NCI-H2107 (cell line): Measurements from ENCODE around the gene GABRB1.

Experiments
- DNase-seq: peaks from one replicate; lab custom pipeline; 2025; lab: John Stamatoyannopoulos, UW

The GABRB1 gene

DNA sequence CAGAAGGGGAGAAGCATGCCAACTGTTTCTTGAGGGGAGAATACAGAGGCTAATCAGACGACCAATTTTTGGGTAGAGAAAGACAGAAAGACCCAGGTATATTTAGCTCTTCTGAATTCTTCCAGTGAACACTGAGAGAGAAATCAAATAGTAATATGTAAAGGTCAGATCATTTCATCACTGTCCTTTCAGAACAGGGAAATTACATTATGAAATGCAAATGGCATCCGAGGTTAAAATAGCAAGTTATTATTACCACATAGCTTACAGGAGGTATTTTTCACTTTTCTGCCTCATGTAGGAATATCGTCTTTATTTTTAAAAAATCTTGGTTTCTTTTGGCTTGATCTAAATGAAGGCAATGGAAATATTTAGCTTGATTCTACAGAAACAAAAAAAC, 18.0 kb downstream of the GABRB1 start:
- DNase-seq = no peak

DNA sequence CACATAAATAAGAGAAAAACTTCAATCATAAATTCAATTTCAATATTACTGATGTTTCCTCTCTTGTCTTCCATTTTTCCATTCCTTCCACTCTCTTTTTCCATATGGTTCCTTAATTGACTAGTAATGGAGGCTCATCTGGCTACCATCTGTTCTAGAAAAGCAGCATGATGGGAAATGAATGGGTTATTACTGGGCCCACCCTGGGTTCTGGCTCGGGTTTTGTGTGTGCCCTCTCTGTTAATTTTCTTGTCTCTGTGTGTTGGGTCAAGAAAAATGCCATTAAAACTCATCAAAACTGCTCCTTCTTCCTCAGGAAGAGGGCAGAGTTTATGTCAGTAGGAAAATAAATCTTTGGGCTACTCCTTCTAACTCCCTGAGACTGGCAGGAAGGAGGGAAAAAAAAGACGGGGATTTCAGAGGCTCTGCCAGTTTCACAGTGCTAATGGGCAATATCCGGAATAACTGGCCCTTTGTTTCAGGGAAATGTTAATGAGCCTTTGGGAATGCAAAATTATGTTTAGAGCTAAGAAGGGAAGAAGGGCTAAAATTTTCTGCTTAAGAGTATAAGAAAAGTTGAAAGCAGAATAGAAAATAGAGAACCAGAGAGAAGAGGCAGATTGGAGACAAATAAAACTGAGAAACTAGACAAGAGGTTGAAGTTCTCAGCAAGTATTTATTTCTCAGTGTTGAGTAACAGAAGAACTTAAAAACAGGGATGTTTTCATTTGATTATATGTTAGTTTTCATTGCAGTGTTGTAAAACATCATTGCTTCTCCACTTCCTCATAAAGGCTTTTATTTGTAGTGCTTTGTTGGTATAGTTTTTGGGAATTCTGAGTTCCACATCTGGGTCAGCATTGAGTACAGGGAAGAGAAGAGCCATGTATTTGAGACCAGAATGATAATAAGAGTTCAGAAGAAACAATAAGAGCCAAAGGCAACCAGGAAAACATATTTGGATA, 19.7 kb downstream of the GABRB1 start:
- DNase-seq = no peak

DNA sequence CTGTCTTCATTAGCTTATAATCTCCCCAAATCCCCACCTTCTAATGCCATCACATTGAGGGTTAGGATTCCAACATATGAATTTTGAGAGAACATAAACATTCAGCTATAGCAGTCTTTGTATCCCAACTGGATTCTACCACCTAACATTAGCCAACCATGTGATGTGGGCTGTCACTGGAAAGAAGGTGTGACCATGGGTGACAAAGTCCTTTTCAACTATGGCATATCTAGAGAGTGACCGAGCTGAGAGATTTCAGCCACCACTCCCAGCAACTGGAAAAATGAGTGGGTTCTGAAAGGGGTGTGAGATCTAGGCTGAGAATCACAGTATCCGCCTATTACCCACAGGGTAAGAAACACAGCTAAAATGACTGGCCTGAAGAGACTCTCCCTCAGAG, 22.1 kb downstream of the GABRB1 start:
- DNase-seq = no peak

DNA sequence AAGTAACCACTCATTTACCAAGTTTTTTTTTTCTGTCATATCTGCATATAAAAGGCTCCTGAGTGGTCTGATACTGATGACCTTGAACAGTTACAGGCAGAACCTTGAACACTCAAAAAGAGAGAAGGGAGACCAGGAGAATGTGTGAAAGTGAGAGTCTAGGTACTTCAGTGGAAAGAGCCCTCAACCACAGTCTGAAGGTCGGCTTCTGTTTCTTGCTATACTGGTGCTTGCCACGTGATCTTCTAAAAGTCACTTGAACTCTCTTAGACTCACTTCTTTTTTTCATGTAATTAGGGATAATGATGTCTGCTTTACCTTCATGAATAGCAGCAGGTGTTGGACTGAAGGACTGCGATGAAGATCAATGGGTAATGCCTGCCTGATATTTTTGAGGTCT, 22.8 kb downstream of the GABRB1 start:
- DNase-seq = no peak

DNA sequence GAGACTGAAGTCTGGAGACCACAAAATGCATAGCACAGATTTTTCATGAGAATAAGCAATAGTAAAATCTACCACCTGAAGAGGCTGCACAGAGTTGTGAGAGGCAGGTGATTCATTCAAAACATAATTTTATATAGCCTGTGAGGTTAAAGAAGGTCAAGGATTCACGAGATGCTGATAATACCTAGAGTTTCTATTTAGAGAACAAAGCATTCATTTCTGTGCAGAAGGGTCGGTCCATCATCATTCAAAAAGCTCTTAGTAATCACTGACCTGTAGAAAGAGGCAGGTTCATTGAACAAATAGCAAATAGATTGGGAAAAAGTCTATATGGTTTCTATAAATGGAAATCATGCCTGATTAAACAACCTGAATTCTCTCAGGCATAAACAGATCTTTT, 26.6 kb downstream of the GABRB1 start:
- DNase-seq = no peak

DNA sequence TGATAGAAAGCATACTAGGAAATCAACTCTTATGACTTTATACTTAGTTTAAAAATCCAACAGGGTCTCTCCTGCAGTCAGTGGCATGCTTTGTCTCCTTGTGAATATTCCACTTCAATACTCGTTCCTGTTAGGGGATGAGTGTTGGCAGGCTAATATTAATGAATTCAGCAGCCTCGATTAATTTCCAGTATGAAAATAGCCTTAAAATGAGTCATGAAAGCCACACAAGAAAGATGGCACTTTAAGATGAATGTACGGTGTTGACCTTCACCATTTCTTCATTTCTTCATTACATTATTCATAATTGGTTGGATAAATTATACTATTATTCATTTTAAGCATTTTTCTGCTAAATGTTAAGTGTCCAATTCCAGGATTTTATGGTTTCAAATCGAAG, 29.2 kb downstream of the GABRB1 start:
- no peak for DNase-seq

DNA sequence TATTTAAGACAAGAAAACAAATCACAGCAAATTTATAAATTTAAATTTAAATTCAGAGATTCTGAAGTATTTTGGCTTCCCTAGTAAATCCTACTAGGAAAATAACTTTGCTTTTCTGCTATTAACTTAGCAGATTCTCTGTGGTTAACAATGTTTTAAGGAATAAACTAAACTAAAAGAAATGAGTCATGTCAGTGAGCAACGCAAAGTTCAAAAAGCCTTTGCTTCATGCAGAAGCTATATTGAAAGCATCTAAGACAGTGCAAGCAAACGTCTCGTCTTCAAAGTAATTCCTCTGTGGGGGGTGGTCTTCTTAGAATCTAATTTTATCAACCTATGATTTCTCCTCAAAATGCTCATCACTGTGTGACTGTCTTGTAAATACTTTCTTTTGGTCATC, 30.1 kb downstream of the GABRB1 start:
- no peak for DNase-seq

DNA sequence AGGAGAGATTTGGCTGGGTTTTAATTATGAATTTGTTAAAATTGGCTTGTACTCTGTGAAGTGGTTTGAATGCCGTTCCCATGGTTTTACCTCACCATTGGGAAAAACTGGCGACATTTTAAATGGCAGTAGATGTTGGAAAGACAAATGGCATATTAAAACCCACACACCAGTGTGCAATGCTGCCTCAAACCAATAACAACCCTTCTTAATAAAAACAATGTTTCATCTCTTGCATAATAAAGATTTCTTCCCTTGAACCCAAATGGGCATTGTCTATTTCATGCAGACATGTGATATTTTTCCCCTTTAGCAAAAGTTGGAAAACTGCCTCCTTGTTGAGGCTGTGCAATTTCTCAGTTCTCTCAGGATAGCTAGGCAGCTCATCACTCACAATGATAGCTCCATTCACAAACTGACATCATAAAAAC, 33.7 kb downstream of the GABRB1 start:
- DNase-seq = no peak

DNA sequence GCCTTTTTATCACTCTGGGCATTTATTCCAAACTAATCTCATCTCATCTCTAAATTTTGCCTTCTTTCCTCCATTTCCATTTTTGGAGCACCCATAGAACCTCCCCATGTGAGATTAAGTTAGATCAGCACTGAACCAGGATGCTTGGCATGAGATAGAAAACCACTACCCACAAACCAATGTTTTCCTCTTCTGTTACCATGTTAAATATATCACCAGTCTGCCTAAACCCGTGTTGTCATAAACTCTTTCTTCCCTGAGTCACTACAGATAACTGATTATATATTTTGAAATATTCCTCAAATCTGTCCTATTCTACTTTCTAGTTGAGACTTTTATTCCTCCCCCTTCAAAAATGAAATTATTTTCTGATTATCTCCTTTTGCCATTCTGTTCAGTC, 37.6 kb downstream of the GABRB1 start:
- DNase-seq = no peak

DNA sequence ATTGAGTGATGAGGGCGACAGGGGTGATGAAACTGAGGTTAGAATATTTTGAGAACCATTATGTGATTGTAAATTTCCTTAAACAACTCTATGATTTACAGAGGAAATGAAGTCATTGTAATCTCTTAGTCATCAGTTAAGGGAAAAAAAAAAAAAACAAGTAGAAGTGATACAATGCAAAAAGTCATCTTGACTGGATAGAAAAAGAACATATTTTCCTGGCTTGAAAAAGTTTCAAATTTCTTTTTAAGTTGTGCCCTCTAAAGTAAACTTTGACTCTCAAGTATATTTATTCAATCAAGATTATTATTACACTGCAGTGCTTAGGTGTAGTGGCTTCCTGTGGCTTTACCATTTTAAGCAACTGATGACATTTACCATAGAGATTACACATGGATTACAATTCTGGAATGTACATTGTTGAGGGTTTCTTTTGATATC, 40.6 kb downstream of the GABRB1 start:
- no peak for DNase-seq

DNA sequence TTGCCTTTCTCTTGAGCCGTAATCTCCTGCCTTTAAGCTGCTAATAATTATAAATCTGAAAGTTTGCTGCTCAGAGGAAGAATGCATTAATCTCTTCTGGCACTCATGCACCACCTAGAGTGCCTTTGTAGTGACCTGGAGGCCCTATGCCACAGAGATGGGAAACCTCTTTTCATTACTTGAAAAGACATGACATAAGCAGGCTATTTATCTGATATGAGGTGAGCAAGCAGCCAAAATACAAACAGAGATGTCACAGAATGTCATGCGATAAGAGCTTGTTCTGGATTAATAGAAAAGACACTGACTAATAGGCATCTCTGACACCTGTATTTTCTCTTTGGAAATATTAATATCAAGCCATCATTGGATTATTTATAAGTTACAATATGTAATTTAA, 42.3 kb downstream of the GABRB1 start:
- no peak for DNase-seq

DNA sequence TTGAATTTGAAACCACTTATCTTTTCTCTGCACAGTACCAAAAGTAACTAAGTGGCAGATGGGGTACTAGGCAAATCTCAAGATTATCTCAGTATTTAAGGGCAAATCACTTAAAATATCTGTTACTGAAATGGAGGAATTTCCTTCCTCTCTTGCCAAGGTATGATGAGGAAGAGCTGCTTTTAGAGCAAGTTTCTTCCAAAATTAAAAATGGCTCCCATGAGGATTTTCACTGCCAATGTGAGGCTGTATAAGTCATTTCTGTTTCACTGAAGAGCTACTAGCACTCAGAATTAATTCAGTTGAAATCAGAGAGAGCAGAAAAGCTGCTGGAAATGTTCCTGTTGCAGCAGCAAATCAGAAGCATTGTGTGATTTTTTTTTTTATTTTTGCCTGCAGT, 43.4 kb downstream of the GABRB1 start:
- DNase-seq = no peak

DNA sequence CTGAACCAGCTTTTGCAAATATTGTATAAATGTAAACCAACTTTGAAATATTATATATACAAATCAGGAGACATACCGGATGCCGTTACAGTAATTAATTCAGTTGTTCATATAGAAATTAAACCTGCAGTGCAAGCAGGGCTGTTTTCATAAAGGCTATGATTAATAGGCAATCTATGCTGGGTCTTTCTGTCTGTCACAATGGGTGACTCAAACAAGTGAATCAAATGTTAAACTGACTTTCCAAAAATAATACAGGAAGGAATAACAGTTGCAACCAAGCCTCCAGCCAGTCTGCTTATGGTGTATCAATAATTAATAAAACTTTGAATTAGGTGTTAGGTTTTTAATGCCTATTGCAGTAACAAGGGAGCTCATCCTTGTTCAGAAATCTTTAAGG, 43.9 kb downstream of the GABRB1 start:
- no peak for DNase-seq

DNA sequence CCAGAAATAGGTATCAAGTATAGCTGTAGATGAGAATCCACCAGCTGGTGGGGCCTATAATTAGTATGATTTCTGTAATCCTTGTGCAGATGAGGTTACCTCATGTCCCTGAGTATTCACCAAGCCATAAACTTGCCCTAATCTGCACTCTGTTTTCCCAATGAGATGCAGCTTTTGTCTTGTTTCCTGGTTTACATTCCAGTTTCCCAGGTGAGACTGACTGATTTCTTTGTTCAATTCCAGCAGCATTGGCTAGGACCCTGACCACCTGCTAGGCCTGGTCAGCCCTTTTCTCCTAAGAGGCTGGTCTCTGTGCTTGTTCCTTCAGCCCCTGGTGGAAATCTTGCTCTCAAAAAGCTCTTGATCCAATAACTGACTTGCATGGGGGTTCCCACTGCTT, 44.6 kb downstream of the GABRB1 start:
- no peak for DNase-seq

DNA sequence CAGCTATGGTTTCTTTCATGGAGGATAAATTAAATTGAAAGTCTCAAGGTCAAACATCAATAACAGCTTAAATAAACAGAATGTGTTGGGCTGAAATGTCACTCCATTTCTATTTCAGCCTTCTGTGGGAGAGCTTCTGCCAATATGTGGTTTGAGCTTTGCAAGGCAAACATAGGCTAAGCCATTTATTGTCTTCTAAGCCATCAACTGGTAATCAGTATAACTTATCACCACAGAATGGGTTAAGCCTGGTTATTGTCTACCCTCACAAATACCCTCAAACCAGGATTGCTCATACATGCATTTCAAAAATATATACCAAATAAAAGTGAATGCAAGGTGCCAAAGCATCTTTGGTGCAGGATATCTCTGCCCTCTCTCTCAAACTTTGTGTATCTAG, 52.7 kb downstream of the GABRB1 start:
- DNase-seq = no peak

DNA sequence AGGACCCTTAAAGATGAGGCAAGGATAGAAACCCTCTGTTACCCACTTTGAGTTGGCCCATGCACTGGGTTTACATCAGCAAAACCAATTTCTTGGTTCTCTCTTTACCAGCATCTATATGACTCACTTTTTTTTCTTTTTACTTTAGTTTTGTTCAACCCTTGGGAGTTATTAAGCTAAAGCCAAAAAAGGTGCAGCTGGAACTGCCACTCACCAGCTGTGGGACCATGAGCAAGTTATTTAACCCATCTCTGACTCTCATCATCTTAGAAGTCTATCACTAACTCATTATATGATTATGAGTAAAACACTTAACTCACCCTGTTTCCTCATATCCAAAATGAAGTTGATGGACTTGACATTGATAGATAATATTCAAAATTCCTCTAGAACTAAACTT, 53.4 kb downstream of the GABRB1 start:
- no peak for DNase-seq

DNA sequence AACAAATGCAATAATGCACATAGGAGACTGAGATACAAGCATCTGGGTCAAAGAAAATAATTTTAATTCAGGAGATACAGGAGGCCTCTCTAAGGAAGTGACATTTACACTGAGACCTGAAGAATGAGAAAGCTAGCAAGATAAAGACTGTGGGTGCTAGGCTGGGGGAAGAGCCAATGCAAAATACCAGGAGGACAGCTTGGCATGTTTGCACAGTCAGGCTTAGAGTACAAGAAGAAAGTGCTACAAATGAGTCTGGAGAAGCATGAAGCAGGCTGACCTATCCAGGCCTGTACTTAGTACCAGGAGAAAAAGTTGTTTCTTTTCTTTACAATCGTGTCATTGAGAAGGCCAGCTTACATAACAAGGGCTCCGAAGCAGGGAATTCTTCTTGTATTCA, 56.9 kb downstream of the GABRB1 start:
- DNase-seq = no peak

DNA sequence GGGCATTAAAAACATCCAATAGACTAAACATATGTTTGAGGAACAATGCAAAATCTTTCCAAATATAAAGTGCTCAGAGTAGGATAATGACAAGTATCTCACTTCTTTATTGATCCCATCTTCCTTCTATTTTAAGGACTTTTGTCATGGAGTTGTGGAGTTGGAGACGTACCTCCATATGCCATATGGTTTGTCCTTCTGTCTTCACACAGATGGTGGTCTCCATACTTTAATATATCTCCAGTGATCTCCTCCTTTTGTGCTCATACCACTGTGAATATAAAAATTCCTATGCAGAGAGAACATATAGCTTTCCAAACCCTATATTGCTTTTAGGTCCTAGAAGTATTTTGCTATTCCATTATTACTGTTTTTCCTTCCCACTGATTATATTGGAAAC, 64.5 kb downstream of the GABRB1 start:
- DNase-seq = no peak

DNA sequence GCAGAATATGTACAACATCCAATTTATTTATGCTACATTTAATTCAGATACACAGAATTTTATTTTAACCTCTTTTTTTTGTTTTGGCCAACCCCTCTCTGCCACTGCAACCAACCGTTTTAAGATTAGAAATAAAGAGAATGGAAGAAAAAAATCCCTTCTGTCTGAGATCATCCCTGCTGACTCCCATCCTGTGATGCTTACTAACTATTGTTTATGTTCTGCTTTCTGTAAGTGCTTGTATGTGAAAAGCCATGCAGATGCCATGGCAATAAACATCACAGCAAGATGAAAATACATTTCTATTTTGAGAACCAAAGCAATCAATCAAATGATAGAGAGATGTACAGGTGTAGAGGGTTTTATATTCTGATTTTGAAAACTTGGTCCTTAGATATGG, 70.1 kb downstream of the GABRB1 start:
- DNase-seq = no peak

DNA sequence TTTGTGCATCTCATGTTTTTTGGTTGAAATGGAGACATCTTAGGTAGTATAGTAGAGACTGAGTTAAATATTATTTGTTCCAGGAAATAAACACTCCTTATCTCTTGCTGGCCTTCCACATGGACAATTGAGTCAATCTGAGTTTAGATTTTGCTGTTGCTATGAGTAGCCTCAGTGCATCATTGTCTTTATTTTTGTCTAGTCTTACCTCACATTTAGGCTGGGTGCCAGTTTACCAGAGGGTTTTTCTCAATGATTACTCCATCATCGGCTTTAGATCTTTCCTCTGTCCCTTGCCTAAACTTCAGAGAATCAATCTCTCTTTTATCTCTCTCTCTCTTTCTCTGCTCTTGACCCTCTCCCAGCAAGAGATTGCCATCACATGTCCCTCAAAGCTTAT, 73.6 kb downstream of the GABRB1 start:
- no peak for DNase-seq

DNA sequence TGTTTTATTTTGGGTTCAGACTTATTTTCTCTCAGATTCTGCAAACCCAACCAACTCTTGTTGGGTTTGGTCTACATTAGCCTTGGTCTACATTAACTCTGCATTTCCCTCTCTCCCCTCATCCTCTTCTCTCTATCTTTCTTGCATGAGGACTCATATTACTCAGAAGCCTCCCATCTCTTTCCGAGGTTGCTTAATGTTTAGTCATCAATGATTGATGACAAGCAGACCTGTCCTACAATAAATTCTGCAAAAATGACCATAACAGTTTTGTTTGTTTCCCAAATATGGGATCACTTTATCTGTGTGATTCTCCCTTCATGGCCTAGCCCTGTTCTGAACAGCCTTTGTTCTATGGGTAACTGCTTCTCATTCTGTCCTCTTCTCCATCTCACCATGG, 75.2 kb downstream of the GABRB1 start:
- DNase-seq = no peak

DNA sequence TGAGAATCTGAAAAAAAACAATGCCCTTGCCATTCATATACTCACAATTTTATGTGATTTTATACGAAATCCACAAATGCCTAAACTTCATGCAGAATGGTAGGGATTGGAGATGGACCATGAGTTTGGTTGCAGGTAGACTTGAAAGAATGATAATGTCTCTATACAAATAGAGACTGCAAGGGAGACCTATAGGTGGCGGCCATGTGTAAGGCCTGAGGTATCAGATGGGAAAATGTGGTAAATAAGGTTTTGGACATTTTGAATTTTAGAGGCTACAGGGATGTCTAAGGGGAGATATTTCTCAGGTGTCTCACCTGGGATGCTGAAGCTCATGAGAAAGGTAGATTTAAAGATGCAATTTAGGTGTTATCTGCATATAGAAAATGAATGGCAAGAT, 78.0 kb downstream of the GABRB1 start:
- no peak for DNase-seq

DNA sequence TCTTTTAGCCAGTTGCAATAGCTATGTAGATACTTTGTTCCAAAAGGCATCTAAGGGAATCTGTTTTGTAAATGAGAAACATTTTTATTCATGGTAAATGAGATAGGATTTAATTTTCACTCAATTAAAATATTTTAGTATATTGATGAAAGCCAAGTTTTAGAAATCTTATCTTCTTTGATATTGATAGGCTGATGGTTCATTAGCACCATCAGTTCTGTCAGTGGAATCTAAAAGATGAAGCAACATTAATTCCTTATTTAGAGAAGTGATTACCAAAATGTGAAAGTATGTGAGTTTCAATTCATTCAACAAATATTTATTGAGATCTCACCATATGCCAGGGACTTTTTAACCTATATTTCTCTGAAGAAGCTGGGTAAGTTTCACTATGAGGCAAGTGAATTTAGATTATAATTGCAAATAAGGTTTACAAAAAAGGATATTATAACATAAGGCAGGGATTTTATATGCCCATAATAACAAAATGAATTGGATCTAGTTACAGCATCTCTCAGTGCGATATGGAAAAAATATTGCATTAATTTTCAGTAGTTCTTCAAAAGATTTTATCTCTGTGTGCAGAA, 79.3 kb downstream of the GABRB1 start:
- no peak for DNase-seq
